ENCODE measurements around the gene TFDP1.

TFDP1 gene

DNA sequence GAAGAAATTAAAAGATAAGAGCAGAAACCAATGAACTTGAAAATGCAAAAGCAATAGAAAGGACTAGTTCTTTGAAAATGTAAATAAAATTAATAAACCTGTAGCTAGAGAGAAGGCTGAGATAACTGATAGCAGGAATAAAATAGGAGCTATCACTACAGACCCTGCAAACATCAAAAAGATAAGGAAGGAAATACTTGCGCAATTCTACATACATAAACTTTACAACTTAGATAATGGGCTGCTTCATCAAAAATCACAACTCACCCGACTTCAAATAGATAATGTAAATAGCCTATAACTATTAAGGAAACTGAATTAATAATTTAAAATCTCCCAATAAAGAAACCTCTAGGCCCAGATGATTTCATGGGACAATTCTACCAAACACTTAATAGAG is 77.0 kb downstream of the TFDP1 start:
- DNase-seq = no peak

DNA sequence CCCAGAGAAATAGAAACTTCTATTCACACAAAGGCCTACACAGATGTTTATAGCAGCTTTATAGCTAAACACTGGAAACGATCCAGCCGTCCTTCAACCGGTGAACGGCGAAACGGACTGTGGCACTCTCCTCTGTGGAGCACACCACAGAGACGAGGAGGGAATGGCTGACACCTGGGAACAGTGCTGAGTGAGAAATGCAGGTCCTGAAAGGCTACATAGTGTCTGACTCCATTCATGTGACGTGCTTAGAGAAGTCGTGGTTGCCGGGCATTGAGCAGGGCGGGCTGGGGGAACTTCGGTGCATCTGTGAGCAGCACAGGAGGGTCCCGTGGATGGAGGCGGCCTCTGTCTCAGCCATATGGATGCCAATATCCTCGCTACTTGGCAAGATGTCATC is 79.4 kb downstream of the TFDP1 start:
- no peak for DNase-seq

DNA sequence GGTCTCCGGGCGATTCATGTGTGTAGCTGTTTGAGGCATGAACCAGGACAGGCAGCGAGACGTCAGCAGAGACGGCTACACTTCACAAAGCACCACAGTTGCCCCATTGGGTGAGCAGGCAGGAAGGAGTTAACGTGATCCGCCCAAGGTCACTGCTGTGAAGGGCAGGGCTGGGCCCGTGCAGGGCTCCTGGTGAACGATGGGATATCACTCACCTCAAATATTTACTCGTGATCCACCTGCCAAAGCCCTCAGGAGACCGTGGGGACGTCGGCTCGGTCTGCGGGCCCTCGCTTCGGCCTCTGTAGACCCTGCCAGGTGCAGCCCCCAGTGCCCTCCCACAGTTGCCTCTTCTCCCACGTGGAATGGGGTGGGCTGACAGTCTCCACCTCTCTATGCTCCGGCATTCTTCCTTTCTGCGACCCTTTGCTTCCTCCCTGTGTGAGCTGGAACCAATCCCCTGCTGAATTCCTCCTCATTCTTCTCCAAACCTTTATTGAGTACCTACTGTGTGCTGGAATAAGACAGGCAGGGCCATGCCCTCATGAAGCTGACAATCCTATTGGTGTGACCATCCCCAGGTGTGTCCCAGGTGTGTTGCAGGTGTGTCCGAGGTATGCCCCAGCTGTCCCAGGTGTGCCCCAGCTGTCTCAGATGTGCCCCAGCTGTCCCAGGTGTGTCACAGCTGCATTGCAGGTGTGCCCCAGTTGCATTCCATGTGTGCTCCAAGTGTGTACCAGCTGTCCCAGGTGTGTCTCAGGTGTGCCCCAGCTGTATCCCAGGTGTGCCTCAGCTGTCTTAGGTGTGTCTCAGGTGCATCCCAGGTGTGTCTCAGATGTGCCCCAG is 80.4 kb downstream of the TFDP1 start:
- DNase-seq = no peak

DNA sequence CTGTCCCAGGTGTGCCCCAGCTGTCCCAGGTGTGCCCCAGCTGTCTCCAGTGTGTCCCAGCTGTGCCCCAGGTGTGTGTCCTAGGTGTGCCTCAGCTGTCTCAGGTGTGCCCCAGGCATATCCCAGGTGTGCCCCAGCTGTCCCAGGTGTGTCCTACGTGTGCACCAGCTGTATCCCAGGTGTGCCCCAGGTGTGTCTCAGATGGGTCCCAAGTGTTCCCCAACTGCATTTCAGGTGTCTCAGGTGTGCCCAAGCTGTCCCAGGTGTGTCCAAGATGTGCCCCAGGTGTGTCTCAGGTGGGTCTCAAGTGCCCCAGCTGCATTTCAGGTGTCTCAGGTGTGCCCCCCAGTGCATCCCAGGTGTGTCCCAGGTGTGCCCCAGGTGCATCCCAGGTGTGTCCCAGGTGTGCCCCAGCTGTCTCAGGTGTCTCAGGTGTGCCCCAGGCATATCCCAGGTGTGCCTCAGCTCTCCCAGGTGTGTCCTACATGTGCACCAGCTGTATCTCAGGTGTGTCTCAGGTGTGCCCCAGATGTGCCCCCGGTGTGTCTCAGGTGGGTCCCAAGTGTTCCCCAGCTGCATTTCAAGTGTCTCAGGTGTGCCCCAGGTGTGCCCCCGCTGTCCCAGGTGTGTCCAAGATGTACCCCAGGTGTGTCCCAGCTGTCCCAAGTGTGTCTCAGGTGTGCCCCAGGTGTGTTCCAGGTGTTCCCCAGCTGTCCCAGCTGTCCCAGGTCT is 81.2 kb downstream of the TFDP1 start:
- no peak for DNase-seq

DNA sequence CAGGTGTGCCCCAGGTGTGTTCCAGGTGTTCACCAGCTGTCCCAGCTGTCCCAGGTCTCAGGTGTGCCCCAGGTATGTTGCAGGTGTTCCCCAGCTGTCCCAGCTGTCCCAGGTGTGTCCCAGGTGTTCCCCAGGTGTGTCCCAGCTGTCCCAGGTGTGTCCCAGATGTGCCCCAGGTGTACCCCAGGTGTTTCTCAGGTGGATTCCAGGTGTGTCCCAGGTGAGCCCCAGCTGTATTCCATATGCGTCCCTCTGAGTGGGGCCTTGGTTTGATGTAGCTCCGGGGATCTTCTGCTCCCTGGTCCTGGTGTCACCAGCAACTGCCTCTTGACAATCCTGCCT is 81.7 kb downstream of the TFDP1 start:
- no peak for DNase-seq

DNA sequence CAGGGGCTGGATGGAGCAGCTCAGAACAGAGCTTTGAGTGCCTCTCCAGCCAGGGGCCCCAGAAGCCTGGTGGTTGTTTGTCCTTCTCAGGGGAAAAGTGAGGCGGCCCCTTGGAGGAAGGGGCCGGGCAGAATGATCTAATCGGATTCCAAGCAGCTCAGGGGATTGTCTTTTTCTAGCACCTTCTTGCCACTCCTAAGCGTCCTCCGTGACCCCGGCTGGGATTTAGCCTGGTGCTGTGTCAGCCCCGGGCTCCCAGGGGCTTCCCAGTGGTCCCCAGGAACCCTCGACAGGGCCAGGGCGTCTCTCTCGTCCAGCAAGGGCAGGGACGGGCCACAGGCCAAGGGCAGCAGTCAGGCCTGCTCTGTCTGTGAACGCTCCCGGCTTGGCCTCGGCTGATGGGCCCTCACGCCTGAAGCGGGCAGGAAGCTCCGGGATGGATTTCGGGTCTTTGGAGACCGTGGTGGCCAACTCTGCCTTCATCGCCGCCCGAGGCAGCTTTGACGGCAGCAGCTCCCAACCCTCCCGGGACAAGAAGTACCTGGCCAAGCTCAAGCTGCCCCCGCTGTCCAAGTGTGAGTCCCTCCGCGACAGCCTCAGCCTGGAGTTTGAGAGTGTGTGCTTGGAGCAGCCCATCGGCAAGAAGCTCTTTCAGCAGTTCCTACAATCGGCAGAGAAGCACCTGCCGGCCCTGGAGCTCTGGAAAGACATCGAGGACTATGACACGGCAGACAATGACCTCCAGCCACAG is 82.6 kb downstream of the TFDP1 start, which contains the start of gene GRK1:
Gene GRK1 (plus strand): TSS at position 269 of the 751 bp plus-strand sequence. CDS start 168 bp downstream, at position 437.
- DNase-seq = no peak

DNA sequence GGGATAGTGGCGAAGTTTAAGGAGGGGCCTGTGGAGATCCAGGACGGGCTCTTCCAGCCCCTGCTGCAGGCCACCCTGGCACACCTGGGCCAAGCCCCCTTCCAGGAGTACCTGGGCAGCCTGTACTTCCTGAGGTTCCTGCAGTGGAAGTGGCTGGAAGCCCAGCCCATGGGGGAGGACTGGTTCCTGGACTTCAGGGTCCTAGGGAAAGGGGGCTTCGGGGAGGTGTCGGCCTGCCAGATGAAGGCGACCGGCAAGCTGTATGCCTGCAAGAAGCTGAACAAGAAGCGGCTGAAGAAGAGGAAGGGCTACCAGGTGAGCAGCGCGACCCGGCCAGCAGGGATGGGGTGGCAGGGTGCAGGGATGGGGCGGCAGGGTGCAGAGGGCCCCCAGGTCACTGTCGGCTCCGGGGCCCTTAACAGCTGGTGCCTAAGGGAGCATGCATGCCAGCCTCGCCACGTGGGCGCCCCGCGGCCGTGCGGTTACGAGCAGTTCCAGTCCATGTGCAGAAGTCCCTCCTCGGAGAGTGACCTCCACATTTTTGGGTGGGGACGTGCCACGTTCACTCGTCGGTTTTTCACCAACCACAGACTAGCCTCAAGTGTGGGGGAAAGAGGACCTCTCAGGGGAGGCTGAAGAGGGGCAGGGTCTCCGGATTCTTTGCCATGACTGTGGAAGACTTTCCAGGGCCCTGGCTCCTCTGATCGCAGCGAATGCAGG is 83.4 kb downstream of the TFDP1 start:
- DNase-seq = no peak

DNA sequence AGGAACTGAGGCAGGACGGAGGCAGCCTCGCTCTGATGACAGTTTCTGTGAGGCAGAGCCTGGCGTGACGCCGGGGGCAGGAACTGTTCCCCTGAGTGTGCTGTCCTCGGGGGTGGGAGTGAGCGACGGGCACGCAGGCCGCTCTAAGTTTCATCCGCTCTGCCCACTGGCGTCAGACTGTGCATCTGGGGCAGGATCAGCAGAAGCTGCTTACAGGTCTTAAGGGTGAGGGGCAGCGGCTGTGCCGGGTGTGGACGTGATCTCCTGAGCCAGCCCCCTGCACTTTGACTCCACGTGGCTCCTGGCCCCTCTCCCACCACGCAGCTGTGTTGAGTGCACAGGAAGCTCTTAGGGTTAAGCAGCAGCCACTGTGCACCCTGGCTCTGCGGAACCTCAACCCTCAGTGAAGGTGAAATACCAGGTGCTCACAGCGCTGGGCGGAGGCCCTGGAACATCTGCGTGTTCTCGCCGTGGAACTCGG is 84.0 kb downstream of the TFDP1 start:
- no peak for DNase-seq

DNA sequence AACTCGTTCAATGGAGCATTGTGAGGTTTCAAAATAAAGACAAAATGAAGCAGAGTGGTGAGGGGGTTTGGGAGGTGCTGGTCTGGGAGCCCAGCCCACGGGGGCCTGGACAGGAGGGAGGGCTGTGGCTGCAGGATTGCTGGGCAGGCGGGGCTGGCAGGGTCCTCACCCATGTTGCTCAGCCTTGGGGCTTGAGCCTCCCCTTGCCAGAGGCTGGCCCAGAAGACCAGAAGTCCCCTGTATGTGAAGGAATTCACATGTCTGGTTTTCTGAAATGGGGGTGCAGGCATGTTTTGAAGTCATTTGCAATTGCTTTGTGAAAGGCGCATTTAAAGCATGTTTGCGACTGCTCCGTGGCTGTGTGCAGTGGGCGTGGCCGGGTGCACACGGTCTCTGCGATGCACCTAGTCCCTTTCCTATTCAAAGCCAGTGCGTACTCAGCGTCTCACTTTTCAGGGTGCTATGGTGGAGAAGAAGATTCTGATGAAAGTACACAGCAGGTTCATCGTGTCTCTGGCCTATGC is 84.7 kb downstream of the TFDP1 start:
- DNase-seq = no peak

DNA sequence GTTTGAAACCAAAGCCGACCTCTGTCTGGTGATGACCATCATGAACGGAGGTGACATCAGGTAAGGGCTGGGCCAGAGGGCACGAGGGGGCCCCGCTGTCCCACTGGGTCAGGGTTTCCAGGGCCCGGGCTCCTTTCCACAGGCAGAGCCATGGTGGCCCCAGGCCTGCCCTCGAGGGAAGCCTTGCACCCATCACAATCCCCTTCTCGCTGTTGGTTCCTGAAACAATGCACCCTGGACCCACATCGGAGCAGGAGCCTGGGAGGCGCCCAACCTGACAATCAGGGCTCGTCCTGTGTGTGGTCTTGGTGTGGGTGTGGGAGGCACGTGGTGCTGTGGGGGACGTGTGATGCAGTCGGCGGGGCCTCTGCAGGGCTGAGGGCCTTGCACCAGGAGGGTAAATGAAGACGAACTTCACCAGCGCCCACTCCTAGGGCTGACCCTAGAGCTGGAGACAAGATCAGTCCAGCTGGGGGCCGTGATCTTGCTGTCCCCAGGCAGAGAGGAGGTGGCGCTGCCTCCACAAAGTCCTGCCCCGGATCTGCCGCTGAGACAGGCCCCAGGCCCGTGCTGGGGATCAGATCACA is 85.3 kb downstream of the TFDP1 start:
- no peak for DNase-seq

DNA sequence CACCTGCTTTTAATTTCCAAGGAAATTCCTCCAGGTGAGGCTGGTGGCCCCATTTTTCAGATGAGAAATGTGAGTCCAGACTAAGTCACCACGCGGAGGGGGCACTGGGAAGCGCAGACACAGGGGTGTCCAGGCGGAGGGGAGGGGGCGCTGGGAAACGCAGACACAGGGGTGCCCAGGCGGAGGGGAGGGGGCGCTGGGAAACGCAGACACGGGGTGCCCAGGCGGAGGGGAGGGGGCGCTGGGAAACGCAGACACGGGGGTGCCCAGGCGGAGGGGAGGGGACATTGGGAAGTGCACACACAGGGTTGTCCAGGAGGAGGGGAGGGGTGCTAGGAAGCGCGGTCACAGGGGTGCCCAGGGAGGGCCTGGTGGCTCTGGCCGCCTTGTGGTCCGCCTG is 86.0 kb downstream of the TFDP1 start:
- no peak for DNase-seq

DNA sequence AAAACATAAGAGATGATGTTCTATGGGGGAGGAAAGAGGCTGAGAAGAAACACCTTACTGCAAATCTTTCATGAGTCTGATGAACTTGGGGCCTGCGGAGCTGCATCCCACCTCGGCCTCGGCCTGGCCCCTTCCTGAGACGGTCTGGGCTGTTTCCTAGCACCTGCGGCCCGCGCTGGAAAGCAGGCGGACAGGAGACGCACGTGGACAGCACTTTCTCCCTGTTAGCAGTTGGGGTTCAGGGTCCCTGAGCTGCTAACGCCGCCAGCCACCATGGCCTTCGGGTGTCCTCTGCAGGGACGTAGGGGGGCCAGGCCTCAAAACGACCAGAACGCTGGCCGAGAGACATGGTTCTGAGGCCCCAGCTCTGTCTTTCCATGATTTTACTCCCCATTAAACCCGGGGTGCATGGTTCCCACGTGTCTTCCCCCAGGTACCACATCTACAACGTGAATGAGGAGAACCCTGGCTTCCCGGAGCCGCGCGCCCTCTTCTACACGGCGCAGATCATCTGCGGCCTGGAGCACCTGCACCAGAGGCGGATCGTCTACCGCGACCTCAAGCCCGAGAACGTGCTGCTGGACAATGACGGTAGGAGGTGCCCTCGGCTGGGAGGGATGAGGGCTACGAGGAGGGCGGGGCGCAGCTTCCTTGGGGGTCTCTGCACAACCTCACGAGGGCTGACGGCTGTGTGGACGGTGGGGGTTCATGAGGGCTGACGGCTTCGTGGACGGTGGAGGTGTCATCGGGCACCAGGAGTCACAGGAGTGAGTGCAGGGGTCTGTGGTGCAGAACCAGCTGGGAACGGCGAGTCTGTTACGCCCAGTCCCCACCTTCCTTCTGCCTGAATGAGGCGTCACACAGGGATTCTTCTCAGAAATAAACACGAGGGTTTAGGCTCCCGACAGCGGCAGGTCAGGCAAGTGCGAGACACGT is 86.8 kb downstream of the TFDP1 start:
- DNase-seq = no peak

DNA sequence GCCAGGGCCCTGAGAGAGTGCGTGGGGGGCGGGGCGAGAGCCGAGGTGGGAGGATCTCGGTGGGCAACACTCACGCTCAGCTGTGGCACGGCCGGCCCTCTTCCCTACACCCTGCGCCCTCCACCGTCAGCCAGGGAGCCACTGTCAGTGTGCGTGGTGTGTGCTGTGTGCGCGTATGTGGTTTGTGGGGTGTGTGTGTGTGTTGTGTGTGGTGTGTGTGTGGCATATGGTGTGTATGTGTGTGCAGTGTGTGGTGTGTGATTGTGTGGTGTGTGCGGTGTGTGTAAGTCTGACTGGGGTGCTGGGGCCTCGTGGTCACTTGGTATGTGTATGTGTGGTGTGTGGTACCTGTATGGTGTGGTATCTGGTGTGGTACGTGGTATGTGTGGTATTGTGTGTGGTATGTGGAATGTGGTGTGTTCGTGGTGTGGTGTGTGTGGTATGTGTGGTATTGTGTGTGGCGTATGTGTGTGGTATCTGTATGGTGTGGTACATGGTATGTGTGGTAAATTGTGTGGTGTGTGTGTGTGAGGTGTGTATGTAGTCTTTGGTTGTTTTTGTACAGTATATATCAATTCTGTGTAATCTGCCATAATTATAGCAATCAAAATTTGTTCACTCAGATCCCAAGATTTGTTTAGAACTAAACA is 87.6 kb downstream of the TFDP1 start:
- no peak for DNase-seq

Data from nucleus accumbens (tissue), 56 donors.